Measurements from ENCODE around the gene GAS2L1.

DNA sequence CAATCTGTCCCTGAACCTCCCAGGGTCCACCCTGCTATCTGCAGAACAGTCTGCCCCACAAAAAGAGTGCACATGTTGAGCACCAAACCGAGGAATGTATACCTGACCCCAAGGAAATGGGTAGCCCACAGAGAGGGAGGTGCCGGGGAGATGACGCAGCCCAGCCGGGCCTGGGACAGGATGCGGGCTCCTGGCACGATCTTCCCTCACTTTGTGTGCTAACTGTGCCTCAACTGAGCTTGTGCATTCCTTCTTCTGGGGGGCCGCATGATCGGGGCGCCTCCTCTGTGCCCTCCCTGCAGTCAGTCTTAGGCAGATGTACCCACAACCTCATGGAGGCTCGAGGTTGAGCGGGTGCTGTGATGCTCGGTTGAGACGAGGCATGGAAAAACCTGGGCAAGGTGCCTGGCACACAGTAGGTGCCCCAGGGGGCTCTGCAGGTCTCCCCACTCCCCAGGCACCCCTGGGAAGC is 2.4 kb downstream of the GAS2L1 start:
- TF ChIP-seq, protein P1, sequence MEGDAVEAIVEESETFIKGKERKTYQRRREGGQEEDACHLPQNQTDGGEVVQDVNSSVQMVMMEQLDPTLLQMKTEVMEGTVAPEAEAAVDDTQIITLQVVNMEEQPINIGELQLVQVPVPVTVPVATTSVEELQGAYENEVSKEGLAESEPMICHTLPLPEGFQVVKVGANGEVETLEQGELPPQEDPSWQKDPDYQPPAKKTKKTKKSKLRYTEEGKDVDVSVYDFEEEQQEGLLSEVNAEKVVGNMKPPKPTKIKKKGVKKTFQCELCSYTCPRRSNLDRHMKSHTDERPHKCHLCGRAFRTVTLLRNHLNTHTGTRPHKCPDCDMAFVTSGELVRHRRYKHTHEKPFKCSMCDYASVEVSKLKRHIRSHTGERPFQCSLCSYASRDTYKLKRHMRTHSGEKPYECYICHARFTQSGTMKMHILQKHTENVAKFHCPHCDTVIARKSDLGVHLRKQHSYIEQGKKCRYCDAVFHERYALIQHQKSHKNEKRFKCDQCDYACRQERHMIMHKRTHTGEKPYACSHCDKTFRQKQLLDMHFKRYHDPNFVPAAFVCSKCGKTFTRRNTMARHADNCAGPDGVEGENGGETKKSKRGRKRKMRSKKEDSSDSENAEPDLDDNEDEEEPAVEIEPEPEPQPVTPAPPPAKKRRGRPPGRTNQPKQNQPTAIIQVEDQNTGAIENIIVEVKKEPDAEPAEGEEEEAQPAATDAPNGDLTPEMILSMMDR (conservative IDR thresholded peaks at IDR 0.05; ENCODE audit: low read depth, low read length): no peak
- TF ChIP-seq POLR2A (IDR thresholded peaks at IDR 0.05; ENCODE audit: low read depth, low read length) (peak; percentile 34; the same call in 1 of the 2 replicates), FOS (IDR thresholded peaks at IDR 0.05; ENCODE audit: low read depth, low read length) (no peak), CEBPB (IDR thresholded peaks at IDR 0.05; ENCODE audit: low read depth, low read length) (no peak), RFX5 (IDR thresholded peaks at IDR 0.05; ENCODE audit: low read depth, low read length) (no peak), MAZ (IDR thresholded peaks at IDR 0.05; ENCODE audit: borderline replicate concordance, low read depth, low read length) (0 out of 2 replicates have a peak, but pooled peaks have one; percentile 31), MXI1 (IDR thresholded peaks at IDR 0.05; ENCODE audit: borderline replicate concordance, low read depth, low read length) (no peak), SMC3 (IDR thresholded peaks at IDR 0.05; ENCODE audit: low read depth, low read length) (no peak), MAFK (IDR thresholded peaks at IDR 0.05; ENCODE audit: low read depth, low read length) (no peak), RAD21 (IDR thresholded peaks at IDR 0.05; ENCODE audit: low read length) (no peak), RCOR1 (IDR thresholded peaks at IDR 0.05; ENCODE audit: insufficient replicate concordance, low read length) (no peak)
- TF ChIP-seq, protein P2, sequence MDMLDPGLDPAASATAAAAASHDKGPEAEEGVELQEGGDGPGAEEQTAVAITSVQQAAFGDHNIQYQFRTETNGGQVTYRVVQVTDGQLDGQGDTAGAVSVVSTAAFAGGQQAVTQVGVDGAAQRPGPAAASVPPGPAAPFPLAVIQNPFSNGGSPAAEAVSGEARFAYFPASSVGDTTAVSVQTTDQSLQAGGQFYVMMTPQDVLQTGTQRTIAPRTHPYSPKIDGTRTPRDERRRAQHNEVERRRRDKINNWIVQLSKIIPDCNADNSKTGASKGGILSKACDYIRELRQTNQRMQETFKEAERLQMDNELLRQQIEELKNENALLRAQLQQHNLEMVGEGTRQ (IDR thresholded peaks at IDR 0.05; ENCODE audit: low read depth, low read length): no peak

Data from IMR-90 (cell line).